ENCODE data around the gene LRRC4. TPM values are rescaled to one million over a fixed set of nuclear protein-coding genes. Genes with fewer than 3 reads are reported as not detected.

Gene LRRC4, protein sequence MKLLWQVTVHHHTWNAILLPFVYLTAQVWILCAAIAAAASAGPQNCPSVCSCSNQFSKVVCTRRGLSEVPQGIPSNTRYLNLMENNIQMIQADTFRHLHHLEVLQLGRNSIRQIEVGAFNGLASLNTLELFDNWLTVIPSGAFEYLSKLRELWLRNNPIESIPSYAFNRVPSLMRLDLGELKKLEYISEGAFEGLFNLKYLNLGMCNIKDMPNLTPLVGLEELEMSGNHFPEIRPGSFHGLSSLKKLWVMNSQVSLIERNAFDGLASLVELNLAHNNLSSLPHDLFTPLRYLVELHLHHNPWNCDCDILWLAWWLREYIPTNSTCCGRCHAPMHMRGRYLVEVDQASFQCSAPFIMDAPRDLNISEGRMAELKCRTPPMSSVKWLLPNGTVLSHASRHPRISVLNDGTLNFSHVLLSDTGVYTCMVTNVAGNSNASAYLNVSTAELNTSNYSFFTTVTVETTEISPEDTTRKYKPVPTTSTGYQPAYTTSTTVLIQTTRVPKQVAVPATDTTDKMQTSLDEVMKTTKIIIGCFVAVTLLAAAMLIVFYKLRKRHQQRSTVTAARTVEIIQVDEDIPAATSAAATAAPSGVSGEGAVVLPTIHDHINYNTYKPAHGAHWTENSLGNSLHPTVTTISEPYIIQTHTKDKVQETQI
- 1 to 10 TPM; 2.9 to 7.2 TPM for total RNA-seq

- H3K27ac ChIP-seq, result peak within 1 kb of the TSS; percentile 39 to 65
- no peaks in the 10 kb centered on the region for H3K9me3 ChIP-seq
- H3K36me3 ChIP-seq, result no peaks in the 10 kb centered on the region
- no peaks in the 10 kb centered on the region for H3K27me3 ChIP-seq
- peaks cover 0 to 37% of the 10 kb centered on the region in 2 donors for H3K4me1 ChIP-seq
- H3K4me3 ChIP-seq, result peak within 1 kb of the TSS; percentile 49 to 66
- DNase-seq (ENCODE audit: low spot score), result no peak
- peak in 1 of 2 donors; percentile 44 for TF ChIP-seq CTCF (IDR thresholded peaks at IDR 0.05)
Observed at GRCh38 chr7:128030654-128031611, at the start of gene LRRC4. Gene LRRC4, minus strand, starts transcription at chr7:128031437. Its CDS starts 797 bp downstream, at chr7:128030640.

DNA sequence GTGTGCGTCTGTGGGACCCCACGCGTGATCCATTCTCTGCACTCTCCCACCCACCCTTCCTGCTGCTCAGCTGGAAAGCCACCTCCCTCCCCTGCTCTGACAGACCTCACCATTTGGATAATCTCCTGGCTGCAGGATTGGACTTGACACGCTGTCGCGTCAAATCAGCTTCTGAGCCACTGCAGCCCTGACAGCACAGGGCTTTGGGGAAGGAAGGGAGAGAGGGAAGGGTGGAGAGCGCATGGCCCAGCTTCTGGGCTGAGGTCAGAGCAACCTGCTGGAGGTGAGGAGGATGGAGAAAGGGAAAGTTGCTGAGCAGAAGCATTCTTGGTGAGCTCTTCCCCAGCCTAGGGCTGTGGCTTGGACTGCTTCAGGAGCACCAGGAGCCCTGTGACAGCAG, 48.9 kb upstream of the LRRC4 start:
- Histone ChIP-seq H3K4me1 (peaks cover 0 to 34% of the 10 kb centered on the region in 2 donors), H3K27me3 (no peaks in the 10 kb centered on the region), H3K4me3 (no peak overlapping the region), H3K36me3 (peaks cover 16% of the 10 kb centered on the region), H3K27ac (no peak overlapping the region), H3K9me3 (no peaks in the 10 kb centered on the region)
- no peak for DNase-seq (ENCODE audit: low spot score)
- no peak for TF ChIP-seq CTCF (IDR thresholded peaks at IDR 0.05)

- Histone ChIP-seq H3K4me3 (no peak overlapping the region), H3K9me3 (no peaks in the 10 kb centered on the region), H3K4me1 (peaks cover 0 to 28% of the 10 kb centered on the region in 2 donors), H3K27me3 (no peaks in the 10 kb centered on the region), H3K36me3 (peaks cover 16% of the 10 kb centered on the region), H3K27ac (no peak overlapping the region)
- no peak for TF ChIP-seq CTCF (IDR thresholded peaks at IDR 0.05)
- DNase-seq (ENCODE audit: low spot score), result no peak
Observed at GRCh38 chr7:128078309-128078708, 47.1 kb upstream of the LRRC4 start.

GRCh38 chr7:128076796-128077271, 45.6 kb upstream of the LRRC4 start:
- DNase-seq (ENCODE audit: low spot score), result peak; percentile 75
- Histone ChIP-seq H3K27me3 (no peaks in the 10 kb centered on the region), H3K4me3 (no peak overlapping the region), H3K27ac (no peak overlapping the region), H3K9me3 (no peaks in the 10 kb centered on the region), H3K4me1 (peaks cover 0 to 24% of the 10 kb centered on the region in 2 donors), H3K36me3 (peaks cover 12% of the 10 kb centered on the region)
- TF ChIP-seq CTCF (IDR thresholded peaks at IDR 0.05), result no peak

DNA sequence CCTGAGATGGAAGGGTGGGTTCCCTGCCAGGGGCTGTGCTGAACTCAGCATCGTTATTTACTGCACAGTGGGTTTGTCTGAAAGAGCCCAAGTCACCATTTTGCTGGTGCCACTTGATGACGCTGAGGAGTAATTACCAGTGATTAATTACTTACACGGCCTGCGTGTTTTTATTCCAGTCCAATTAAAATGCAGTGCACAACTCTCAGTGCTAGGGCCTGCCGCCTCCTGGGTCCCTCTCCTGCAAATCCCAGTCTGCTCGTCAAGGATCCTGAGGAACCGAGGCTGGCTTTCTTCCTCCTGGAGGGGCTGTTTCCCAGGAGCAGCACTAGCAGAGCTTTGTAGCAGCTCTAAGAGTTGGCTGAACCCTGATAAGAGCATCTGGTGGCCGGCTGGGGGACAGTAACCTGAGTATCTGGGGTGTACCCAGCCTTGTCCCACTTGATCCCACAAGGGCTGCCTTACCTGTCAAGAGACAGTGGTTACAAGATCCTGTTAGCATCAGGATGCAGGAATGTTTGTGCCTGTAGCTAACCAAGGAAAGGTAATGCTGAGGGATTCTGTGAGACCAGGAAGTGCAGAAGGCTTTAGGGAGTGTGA, 45.1 kb upstream of the LRRC4 start:
- no peak for TF ChIP-seq CTCF (IDR thresholded peaks at IDR 0.05)
- Histone ChIP-seq H3K4me3 (no peak overlapping the region), H3K36me3 (peaks cover 7% of the 10 kb centered on the region), H3K27ac (no peak overlapping the region), H3K9me3 (no peaks in the 10 kb centered on the region), H3K27me3 (no peaks in the 10 kb centered on the region), H3K4me1 (peaks cover 0 to 24% of the 10 kb centered on the region in 2 donors)
- DNase-seq (ENCODE audit: low spot score), result no peak
